GM23248 (cell line): Measurements from ENCODE around the gene GTF2F2.

Experiments
- EZH2 ChIP-seq: fragments of 200-600 bp; sonication (generic); IDR thresholded peaks from 2 replicates; pipeline ENCODE4 v1.6.1; 2018; ENCODE audit warnings: antibody characterized with exemption, mild to moderate bottlenecking; ENCODE audit not compliant: insufficient read depth, poor library complexity, severe bottlenecking
- EZH2phosphoT487 ChIP-seq: fragments of 200-600 bp; sonication (generic); IDR thresholded peaks from 2 replicates; pipeline ENCODE4 v1.6.1; 2018; ENCODE audit warnings: antibody characterized with exemption, moderate library complexity, mild to moderate bottlenecking, low read depth; ENCODE audit not compliant: insufficient read depth

DNA sequence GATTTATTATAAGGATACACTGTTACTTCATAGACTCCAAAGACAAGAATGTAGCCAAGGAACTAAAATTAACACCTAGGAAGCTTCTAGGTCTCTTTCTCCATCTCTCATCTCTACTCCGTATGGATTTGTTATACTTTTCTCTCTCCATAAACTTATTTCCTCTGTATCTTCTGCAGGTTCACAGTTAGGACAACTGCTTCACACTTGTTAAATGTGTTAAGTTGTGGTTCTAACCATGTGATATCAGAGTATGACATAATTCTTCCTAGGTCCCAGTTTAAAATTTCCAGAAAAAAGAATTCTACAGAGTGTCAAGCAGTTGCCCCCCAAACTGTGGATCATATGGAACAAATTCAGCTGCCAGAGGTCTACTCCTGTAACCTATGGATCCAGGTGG is 42.3 kb upstream of the GTF2F2 start:
- no peak for TF ChIP-seq EZH2
- no peak for TF ChIP-seq EZH2phosphoT487
